Ramos (cell line): ENCODE measurements around the gene TSC2.
"Not testable (repeated sequence)": the region's sequence is repeated elsewhere in the genome, so short reads cannot be mapped to it uniquely, and the experiment has no call there.

Source experiments
- in situ Hi-C: fragments of 300-500 bp; cut with MboI; formaldehyde crosslinking; loops from one replicate; pipeline ENCODE4 v1.14.3; 2022; ENCODE audit warnings: low sequenced_read_pairs; ENCODE audit not compliant: unreplicated experiment

TSC2 gene

DNA sequence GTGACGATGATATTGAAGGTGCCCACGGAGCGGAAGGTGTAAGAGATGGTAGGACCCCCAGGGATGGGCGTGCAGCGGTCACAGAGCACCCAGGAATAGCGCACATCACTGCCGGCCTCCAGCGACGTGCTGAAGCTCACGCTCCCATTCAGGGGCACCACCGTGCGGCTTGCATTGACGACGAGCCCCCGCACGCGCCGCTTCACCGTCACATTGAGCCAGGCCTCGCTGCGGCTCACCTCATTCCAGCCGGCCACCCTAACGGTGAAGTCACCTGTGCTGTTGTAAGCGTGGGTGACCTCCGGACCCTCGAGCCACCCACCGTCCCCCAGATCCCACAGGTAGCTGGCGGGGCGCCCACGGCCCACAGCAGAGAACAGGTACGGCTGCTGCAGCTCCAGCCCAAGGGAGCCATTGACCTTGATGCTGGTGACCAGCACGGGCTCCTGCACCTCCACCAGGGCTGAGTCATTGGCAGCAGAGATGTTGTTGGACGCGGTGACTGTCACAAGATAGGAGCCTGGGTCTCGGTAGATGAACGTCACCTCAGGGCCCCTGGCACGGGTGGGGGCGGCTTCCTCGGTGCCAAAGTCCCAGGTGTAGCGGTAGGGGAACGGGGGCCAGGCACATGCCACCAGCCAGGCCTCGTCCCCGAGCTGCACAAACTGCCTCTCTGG lies 62.7 kb downstream of the TSC2 start:
- in situ Hi-C loops = not testable (repeated sequence)

DNA sequence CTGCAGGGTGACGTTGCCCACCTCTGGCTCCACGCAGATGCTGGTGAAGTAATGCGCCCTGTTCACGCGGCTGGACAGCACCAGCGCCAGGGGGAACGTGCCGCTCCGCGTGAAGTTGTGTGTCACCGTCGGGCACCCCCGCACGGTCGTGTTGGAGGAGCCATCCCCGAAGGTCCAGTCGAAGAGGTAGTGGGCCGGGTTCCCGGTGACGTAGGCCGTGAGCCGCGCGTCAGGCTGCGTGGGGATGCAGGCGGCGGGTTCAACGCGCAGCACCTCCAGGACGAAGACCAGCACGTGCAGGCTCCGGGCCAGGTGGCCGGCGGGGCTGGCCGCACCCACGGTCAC lies 63.2 kb downstream of the TSC2 start:
- in situ Hi-C loops = not testable (repeated sequence)

DNA sequence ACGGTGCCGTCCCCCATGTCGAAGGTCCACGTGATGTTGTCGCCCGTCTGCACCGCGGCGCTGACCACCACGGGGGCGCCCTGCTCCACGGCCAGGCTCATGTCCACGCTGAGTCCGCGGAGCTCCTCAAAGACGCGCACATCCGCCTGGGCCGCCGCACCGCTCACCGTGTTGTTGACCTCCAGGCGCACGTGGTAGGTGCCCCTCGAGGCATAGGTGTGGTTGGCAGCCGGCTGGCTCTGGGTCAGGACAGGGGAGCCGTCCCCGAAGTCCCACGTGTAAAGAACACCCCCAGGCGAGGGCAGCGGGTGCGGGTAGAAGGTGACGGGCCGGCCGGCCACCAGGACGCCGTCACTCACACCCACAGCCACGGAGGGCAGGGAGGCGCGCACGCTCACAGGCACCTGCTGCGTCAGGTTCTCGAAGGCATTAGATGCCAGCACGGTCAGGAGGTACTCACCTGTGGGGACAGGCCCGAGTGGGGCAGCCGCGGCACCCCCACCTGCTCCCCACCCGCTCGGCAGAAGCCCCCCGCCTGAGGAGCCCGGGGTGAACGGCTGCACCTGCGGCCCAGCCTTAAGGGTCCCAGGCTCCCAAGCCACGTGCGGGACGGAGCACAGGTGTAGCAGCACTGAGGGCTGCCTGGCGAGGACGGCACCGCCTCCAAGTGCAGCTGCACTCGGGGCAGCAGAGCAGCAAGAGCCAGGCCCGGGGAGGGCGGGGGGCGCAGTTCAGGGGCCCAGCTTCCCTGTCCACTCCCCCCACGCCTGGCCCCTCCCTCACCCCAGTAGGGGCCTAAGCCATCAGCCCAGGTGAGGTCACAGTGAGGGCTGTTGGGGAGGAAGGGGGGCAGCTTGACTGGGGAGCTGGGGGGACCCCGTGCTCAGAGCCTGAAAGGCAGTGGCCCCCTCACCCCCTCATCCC lies 63.9 kb downstream of the TSC2 start:
- in situ Hi-C loops = not testable (repeated sequence)

DNA sequence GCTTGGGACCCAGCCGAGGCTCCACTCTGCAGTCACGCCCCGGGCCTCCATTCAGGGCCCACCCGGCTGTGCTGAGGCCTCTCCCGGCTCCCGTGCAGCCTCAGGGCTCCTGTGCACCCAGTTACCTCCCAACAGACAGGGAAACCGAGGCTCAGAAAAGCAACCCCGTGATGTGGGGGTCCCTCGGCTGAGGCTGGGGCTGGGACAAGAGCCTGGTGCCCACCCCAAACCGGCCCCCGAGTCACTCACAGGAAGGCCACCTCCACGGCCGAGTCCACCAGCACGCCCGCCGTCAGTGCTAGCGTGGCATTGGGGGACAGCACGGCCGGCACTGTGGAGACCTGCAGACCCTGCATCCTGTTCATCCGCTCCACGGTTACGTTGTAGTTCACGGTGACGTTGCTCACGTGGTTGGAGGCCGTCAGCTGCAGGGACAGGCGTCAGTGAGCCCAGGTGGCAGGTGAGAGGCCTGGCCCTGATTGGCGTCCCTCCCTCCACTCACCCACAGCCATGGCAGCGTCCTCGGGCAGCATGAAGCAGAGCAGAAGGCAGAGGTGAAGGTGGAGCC lies 64.8 kb downstream of the TSC2 start:
- in situ Hi-C loops = not testable (repeated sequence)

DNA sequence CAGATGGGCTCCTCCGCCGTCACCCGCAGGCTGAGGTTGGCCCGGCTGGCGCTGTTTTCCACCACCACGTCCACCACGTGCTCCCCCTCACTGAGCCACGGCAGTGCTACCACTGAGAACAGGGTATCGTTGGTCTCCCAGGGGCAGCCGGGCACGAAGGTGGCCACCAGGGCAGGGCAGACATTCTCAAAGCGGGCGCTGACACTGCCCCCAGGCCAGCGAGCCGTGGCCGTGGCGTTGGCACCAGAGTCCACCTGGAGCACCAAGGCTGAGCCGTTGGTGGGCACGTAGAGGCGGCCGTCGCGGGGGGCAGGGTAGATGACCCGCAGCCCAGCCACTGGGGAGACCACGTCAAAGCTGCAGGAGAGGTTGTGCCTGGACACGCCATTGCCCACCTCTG lies 66.4 kb downstream of the TSC2 start:
- in situ Hi-C loops = not testable (repeated sequence)

DNA sequence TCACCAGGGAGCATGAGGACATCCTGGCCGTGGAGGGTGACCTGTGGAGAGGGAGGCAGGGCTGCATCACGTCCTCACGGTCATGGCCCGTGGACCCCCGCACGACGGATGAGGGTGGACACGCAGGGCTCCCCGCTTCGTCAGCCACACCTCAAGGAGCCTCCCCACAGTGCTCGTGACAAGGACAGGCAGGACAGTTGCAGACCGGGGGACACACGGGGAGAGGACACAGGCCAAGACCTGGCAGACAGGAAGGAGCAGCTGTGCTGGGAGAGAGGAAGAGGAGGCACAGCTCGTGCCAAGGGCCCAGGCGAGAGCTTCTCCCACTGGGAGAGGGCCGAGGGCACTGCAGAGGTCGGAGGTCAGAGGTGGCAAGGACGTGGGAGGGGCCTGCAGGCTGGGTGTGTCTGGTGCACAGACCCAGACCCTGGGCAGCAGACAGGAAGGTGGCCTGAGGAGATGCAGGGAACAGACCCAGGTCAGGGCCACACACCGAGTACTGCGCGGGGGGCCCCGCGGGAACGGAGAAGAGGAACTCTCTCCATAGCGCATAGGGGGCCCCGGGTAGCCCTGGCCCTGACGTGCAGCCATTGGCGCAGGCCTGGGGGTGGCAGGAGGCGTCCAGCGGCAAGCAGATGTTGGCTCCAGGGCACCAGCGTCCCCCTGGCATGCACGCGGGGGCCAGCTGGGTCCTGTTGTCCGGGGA lies 67.3 kb downstream of the TSC2 start:
- in situ Hi-C loops = not testable (repeated sequence)

DNA sequence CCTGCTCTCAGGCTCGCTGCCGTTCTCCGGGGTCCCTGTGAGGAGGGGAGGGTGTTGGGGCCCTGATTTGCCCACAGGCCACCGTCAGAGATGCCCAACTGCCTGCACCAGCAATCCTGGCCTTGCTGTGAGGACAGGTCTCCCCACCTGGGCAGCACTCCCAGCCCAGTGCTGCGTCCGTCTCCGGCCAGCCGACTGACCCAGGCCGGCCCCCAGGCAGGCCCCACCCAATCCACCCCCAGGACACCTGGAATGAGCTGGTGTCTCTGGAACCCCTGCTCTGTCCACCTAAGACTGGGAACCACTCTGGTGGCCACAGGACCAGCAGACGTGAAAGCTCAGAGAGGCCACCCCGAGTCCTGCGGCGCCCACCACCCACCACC lies 67.8 kb downstream of the TSC2 start:
- in situ Hi-C loops = no loop called here

DNA sequence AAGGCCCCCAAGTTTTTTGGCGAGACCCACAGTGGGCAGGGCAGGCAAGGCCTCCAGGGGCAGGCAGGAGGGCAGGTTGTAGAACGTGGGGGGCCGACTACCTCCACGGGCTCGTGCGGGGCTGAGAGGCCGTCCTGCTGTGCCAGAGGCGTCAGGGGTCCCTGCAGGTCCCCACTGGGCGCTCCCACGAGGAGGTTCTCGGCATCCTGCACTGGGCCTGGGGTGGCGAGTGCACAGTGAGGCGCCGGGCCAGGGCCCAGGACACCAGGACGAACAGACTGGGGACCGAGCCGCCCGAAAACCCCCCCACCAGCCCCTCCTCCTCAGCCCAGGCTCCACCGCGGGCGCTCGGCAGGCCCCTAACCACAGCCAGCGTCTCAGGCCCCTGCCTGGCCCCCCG lies 68.6 kb downstream of the TSC2 start:
- in situ Hi-C loops = not testable (repeated sequence)

DNA sequence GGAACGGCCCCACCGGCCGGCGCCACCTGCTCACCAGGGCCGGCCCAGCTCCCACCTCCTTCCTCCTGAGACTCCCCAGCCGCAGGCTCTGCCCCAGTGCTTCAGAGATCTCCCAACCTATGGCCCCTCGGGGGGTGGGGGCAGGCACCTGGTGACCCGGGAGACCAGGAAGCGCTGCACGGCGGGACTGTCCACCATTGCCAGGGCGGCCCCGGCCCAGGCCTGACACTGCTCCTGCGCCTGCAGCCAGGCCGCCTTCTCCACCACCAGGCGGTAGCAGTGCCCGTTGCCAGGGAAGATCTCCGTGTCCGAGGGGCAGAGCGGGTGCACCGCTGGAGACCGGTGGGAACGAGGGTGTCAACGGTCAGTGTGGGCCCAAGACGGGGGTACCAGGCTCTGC lies 69.6 kb downstream of the TSC2 start:
- in situ Hi-C loops = not testable (repeated sequence)

DNA sequence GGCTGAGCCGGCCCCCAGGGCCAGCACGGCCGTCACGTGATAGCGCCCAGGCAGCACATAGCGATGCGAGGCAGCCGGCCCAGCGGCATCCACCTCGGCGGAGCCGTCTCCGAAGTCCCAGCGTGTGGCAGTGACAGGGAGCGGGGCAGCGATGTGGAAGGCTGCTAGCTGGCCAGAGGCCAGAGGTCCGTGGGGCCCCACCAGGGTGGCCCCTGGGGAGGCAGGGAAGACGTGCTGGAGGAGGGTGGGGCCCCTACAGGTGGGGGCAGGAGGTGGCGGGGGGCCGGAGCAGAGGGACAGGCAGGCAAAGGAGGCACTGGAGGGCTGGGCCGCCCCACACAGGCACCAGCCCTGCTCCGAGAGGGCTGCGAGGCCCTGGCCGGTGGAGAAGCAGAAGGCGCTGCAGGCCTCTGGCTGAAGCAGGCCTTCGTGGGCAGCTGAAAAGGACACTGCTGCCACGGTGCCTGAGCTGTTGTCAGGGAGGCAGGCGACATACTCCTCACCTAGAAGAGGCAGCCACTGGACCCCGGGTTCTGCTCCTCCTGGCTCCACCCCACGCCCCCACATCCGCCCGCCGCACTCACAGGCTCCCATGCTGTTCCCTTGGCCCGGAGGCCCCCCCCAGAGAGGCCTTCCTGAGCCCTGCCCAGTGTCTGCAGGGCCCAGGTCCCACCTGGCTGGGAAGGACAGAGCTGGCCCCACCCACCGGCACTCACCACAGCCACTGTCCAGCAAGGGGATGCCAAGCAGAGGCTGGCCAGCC lies 70.4 kb downstream of the TSC2 start:
- in situ Hi-C loops = not testable (repeated sequence)

DNA sequence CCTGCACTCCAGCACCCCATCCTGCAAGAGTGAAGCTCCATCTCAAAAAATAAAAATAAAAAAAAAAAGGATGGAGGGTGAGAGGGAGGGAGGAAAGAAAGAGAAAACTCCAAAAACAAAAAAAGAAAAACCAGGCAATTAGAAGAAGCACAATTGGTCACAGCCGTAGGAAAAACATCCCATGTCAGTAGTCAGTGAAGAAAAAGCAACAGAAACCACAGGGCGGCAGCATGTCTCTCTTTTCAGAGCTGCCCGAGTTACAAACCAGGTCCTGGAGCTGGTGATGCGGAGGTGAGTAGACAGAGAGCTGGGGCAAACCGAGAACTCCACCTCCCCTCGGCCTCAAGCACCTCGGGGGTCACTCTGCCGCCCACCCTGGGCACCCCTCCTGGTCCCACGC lies 73.5 kb downstream of the TSC2 start:
- in situ Hi-C loops = not testable (repeated sequence)

DNA sequence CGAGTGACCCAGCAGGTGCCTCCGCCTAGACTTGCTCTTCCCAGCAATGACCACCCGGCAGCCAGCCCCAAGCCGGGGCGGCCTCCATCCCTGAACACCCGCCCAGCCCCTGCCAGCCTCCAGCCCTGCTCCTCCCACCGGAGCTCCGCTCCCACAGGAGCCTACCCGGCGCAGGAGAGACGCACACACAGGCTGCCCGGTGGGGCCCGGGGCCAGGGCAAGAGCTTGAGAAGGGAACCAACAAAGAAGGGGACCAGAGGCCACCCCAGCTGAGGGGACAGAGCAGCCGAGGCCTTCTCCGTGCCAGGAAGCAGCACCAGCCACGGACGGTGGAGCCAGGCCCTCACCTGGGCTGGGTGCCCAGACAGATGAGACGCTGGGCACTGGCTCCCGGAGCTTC lies 74.1 kb downstream of the TSC2 start:
- in situ Hi-C loops = no loop called here

DNA sequence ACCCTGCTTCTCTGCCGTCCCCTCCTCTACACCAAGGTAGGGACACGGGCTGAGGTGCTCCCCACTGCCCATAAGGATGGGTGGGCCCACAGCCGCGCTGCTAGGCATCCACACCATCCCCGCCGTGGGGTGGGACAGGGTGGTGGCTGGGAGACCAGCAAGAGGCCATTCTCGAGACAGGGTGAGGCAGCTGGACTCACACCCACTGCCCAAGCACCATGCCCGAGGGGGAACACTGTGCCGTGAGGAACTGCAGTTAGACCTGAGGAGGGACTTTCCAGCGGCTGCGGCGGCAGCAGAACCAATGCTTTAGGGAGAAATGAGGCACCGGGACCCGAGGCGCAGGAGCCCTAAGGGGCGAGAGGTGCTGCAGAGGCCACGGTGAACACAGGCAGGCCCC lies 74.6 kb downstream of the TSC2 start:
- in situ Hi-C loops = no loop called here

DNA sequence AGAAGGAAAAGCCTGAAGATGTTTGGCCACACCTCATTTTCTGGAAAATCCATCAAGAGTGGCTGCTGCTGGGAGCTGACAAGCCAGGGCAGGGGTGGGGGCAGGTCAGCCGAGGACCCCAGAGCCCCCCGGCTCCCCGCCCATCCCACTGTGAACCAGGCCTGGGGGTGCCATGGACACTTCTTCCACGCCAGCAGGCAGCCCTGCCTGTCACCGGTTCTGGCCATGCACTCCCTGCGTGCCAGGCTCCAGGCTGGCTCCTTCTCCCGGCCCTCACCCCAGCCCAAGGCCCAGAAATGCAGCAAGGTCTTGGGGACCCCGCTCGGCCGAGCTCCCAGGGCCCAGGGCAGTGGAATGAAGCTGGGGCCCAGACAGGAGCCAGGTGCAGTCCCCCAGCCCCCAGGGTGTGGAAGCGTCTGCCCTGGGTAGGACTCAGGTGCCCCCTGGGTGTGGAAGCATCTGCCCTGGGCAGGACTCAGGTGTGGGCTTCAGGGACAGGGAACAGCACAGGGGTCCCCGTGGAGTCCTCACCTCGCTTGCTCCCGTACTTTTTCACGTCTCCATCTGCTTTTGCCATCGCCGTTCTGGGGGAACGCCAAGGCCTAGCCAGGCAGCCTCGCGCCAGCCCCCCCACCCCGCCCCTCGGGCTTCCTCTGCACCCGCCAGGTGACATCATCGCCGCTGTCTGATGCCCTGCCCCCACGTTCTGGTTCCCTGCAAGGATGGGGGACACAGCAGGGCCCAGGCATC lies 75.3 kb downstream of the TSC2 start:
- in situ Hi-C loops = not testable (repeated sequence)

DNA sequence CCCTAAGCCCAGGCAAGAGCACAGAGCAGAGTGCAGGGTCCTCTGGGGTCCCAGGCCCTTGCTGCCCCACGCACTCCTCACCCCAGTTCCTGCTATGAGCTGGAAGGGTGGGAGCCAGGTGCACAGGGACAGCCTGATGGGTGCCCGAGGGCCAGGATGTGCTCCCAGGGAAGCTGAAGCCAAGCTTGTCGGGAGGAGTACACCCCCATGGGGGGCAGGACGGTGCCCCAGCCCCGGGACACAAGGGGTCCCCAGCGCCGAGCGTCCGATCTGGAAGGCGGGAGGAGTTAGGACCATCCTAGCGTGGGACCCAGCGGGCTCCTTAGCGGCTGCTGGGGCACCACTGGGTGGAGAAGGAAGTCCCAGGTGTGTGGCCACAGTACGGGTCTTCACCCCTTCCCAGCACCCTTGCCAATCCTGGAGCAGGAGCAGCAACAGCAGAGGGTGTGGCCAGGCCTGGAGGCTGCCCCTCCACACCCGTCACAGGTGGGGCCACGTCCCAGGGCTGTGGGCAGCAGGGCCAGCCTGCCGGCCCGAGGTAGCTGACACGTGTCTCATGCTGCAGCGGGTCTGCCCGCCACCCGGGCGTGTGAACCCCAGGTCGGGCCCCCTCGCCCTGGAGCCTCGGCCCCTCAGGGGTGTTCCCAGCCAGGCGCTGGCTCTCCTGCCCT lies 76.1 kb downstream of the TSC2 start:
- in situ Hi-C loops = not testable (repeated sequence)

DNA sequence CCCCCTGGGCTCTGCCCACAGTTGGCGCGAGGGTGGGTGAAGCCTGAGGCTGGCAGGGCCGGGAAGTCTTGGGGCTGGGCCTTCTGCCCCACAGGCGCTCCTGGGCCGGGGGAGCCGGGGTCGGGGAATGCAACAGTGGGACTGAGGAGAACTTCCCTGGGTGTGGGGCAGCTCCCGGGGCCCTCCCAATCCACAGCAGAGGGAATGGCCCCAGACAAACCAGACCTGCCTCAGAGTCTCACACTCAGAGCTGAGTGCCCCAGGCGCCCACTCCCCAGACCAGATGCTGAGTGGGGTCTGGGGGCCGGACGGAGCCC lies 76.5 kb downstream of the TSC2 start:
- in situ Hi-C loops = not testable (repeated sequence)

DNA sequence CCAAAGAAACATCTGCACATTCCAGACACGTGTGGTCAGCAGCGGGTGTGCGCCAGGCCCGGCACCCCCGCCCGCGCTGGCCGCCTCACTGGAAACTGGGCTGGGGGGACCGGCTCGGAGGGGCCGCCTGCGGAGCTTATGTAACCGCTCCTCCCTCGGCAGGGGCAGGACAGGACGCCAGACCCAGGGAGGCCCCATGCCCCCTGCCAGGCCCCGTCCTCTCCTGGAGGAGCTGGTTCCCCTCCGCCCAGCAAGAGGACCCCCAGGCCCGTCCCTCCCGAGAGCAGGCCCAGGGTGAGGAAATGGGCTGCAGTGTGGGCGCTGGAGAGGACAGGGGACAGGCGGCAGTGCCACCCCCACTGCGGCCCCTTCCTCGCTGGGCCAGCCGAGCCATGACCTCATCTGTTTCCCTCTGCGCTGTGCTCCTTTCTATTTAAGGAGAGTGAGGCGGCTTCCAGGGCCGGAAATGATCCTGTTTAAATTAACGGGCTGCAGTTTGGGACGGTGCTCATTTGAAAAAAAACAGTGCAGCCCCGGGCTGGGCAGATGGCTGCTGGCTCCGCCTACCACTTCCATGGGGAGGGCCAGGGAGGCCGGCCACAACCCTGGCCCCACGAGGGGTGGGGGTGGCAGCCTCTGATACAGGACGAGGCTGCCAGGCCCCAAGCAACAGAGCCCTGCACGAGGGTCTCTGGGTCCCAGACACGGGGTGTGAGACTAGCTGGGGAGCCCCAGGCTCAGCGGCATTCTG lies 77.1 kb downstream of the TSC2 start:
- in situ Hi-C loops = not testable (repeated sequence)

DNA sequence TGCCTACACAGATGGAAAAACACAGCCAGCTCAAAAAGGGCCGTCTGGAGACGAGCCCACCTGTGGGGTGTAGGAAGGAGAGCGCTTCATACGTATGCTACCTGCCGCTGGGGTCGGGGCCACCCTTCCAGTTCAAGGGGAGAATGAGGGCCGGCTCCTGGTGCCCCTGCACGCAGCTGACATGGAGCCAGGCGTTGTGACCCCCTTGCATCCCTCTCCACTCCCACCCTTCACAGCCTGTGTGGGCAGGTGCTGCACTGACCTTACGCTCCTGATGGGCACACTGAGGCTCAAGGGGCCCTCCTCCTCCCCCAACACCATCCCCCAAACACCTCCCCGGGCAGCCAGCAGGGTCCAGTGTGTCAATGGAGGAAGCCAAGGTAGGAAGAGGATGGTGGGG lies 77.8 kb downstream of the TSC2 start:
- in situ Hi-C loops = not testable (repeated sequence)
